ENCODE data around the gene FNDC8. TPM values are rescaled to one million over a fixed set of nuclear protein-coding genes. Genes with fewer than 3 reads are reported as not detected.

Gene FNDC8
- total and polyA plus RNA-seq, 2 of the 4 experiments (the other 2 are of a cell fraction): not detected

DNA sequence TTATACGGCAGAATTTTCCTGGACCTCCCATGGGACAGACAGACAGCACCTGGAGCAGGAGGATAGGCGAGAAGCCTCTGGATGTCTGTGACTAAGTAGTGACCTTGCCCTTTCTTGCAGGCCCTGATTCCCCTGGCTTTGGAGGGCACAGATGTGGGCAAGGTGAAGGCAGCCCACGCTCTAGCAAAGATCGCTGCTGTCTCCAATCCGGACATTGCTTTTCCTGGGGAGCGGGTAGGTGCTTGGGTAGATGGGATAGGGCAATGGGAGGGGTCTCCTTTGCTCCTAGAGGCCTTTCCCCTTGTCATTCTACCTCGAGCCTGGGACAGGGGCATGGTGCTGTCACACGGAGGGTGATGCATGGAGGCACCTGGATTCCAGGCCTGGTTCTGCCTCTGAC is 55.5 kb downstream of the FNDC8 start:
- Histone ChIP-seq H3K9me1 (ENCODE audit: insufficient read depth, low read length) (no peaks in the 10 kb centered on the region), H3K36me3 (ENCODE audit: control insufficient read depth, insufficient read depth, low read length) (no peaks in the 10 kb centered on the region), H3K56ac (ENCODE audit: extremely low read depth, insufficient read depth, low read length) (no peak overlapping the region), H2BK15ac (ENCODE audit: low read depth, low read length) (no peak overlapping the region), H2AFZ (replicated peaks; ENCODE audit: low read length, poor library complexity) (no peak overlapping the region), H4K8ac (ENCODE audit: low read depth in 2 of 2, low read length in 2 of 2) (no peak overlapping the region), H3K18ac (ENCODE audit: low read depth, low read length) (no peak overlapping the region), H3K27me3 (ENCODE audit: control insufficient read depth, insufficient read depth, low read length) (peaks cover 6% of the 10 kb centered on the region), H3K4ac (ENCODE audit: low read depth, low read length) (no peak overlapping the region), H2BK5ac (ENCODE audit: low read depth, low read length, poor library complexity, severe bottlenecking) (no peak overlapping the region), H2BK20ac (ENCODE audit: low read depth, low read length) (no peak overlapping the region), H3K23ac (ENCODE audit: low read depth, low read length) (no peak overlapping the region), H2AK9ac (replicated peaks; ENCODE audit: low read depth, low read length, poor library complexity) (no peak overlapping the region), H3K9ac (ENCODE audit: low read depth, low read length) (no peak overlapping the region), H2BK120ac (ENCODE audit: low read depth, low read length) (no peak overlapping the region), H4K20me1 (ENCODE audit: insufficient read depth, low read length) (no peaks in the 10 kb centered on the region), H3K4me1 (ENCODE audit: control insufficient read depth, insufficient read depth, low read length) (no peaks in the 10 kb centered on the region), H4K91ac (ENCODE audit: insufficient read depth, low read depth, low read length) (no peak overlapping the region), H3K4me3 (ENCODE audit: insufficient read depth, low read depth, low read length) (no peak overlapping the region), H3K79me1 (ENCODE audit: low read depth in 1 of 2, low read length in 2 of 2) (no peaks in the 10 kb centered on the region), H3K14ac (replicated peaks; ENCODE audit: low read depth, low read length) (no peak overlapping the region), H3K4me2 (ENCODE audit: low read depth, low read length) (no peak overlapping the region), H4K5ac (ENCODE audit: low read depth, low read length) (no peak overlapping the region), H3K27ac (ENCODE audit: insufficient read depth, low read length) (no peak overlapping the region), H3K9me3 (ENCODE audit: control insufficient read depth, insufficient read depth, low read length) (no peaks in the 10 kb centered on the region), H2AK5ac (ENCODE audit: low read depth, low read length) (no peak overlapping the region)
- POLR2A ChIA-PET (ENCODE audit: unreplicated experiment): no interaction called here
- DNase-seq (no peak), ATAC-seq (ENCODE audit: low read depth) (no peak)
- BruUV-seq (replicated peaks): no TSS peak
- dilution Hi-C loops (cut with HindIII; ENCODE audit: low sequenced_read_pairs, unreplicated experiment) (loop anchor here (25.0 kb wide), 1 partner anchor 360 kb away; the partner anchor contains the start of gene SLFN12L), intact Hi-C loops (cut with micrococcal nuclease) (loop anchor here (10.0 kb wide), 1 partner anchor 258 kb away; the partner anchor contains the start of gene SLFN12), in situ Hi-C loops (cut with MboI; ENCODE audit: low sequenced_read_pairs) (no loop called here)
- 60% methylated on average over 1 of the region's 8 CpGs; no CpG with 5 or more reads in 1 of the 2 experiments for WGBS, 2 experiments (ENCODE audit: extremely low coverage in 2 of 2, insufficient read length in 1 of 2)
- CTCF ChIA-PET: no interaction called here
- TF ChIP-seq, protein P1, sequence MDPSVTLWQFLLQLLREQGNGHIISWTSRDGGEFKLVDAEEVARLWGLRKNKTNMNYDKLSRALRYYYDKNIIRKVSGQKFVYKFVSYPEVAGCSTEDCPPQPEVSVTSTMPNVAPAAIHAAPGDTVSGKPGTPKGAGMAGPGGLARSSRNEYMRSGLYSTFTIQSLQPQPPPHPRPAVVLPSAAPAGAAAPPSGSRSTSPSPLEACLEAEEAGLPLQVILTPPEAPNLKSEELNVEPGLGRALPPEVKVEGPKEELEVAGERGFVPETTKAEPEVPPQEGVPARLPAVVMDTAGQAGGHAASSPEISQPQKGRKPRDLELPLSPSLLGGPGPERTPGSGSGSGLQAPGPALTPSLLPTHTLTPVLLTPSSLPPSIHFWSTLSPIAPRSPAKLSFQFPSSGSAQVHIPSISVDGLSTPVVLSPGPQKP (IDR thresholded peaks at IDR 0.05; ENCODE audit: borderline replicate concordance, low read depth, low read length): no peak
- TF ChIP-seq, protein P2, sequence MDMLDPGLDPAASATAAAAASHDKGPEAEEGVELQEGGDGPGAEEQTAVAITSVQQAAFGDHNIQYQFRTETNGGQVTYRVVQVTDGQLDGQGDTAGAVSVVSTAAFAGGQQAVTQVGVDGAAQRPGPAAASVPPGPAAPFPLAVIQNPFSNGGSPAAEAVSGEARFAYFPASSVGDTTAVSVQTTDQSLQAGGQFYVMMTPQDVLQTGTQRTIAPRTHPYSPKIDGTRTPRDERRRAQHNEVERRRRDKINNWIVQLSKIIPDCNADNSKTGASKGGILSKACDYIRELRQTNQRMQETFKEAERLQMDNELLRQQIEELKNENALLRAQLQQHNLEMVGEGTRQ (IDR thresholded peaks at IDR 0.05; ENCODE audit: low read depth, low read length): no peak
- no peak for TF ChIP-seq RAD21 (IDR thresholded peaks at IDR 0.05; ENCODE audit: low read length)
- no peak for TF ChIP-seq POLR2A (IDR thresholded peaks at IDR 0.05; ENCODE audit: low read depth, low read length)
- TF ChIP-seq BHLHE40 (IDR thresholded peaks at IDR 0.05; ENCODE audit: low read depth, low read length): no peak
- no peak for TF ChIP-seq FOS (IDR thresholded peaks at IDR 0.05; ENCODE audit: low read depth, low read length)
- no peak for TF ChIP-seq NFE2L2 (IDR thresholded peaks at IDR 0.05; ENCODE audit: low read depth, low read length)
- TF ChIP-seq, protein P3, sequence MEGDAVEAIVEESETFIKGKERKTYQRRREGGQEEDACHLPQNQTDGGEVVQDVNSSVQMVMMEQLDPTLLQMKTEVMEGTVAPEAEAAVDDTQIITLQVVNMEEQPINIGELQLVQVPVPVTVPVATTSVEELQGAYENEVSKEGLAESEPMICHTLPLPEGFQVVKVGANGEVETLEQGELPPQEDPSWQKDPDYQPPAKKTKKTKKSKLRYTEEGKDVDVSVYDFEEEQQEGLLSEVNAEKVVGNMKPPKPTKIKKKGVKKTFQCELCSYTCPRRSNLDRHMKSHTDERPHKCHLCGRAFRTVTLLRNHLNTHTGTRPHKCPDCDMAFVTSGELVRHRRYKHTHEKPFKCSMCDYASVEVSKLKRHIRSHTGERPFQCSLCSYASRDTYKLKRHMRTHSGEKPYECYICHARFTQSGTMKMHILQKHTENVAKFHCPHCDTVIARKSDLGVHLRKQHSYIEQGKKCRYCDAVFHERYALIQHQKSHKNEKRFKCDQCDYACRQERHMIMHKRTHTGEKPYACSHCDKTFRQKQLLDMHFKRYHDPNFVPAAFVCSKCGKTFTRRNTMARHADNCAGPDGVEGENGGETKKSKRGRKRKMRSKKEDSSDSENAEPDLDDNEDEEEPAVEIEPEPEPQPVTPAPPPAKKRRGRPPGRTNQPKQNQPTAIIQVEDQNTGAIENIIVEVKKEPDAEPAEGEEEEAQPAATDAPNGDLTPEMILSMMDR (conservative IDR thresholded peaks at IDR 0.05; ENCODE audit: low read depth, low read length): no peak
- no peak for TF ChIP-seq MAZ (IDR thresholded peaks at IDR 0.05; ENCODE audit: borderline replicate concordance, low read depth, low read length)
- no peak for TF ChIP-seq CEBPB (IDR thresholded peaks at IDR 0.05; ENCODE audit: low read depth, low read length)
- no peak for TF ChIP-seq RCOR1 (IDR thresholded peaks at IDR 0.05; ENCODE audit: insufficient replicate concordance, low read length)
- TF ChIP-seq CHD1 (IDR thresholded peaks at IDR 0.05; ENCODE audit: low read depth, low read length): no peak
- TF ChIP-seq RFX5 (IDR thresholded peaks at IDR 0.05; ENCODE audit: low read depth, low read length): no peak
- no peak for TF ChIP-seq MXI1 (IDR thresholded peaks at IDR 0.05; ENCODE audit: borderline replicate concordance, low read depth, low read length)
